Choroid plexus epithelial cell (primary cell): ENCODE data around the gene KIF3C.

ENCODE experiments used
- DNase-seq: peaks from one replicate; pipeline ENCODE4 v3.0.0-alpha.2; 2010; ENCODE audit warnings: low read depth
- H3K4me3 ChIP-seq: 2 replicates; pipeline ENCODE4 v1.5.1; 2011; ENCODE audit warnings: low read depth, mild to moderate bottlenecking, control low read depth, low read length, moderate library complexity
- TF ChIP-seq, protein P1 (sequence below): conservative IDR thresholded peaks from 2 replicates; pipeline ENCODE4 v1.5.1; 2011; ENCODE audit warnings: low read depth, mild to moderate bottlenecking, control low read depth, inconsistent platforms, low read length, moderate library complexity

The KIF3C gene

GRCh38 chr2:25948437-25948836 is 33.9 kb downstream of the KIF3C start:
- no peak for DNase-seq
- H3K4me3 ChIP-seq: no peak overlapping the region
- TF ChIP-seq, protein P1, sequence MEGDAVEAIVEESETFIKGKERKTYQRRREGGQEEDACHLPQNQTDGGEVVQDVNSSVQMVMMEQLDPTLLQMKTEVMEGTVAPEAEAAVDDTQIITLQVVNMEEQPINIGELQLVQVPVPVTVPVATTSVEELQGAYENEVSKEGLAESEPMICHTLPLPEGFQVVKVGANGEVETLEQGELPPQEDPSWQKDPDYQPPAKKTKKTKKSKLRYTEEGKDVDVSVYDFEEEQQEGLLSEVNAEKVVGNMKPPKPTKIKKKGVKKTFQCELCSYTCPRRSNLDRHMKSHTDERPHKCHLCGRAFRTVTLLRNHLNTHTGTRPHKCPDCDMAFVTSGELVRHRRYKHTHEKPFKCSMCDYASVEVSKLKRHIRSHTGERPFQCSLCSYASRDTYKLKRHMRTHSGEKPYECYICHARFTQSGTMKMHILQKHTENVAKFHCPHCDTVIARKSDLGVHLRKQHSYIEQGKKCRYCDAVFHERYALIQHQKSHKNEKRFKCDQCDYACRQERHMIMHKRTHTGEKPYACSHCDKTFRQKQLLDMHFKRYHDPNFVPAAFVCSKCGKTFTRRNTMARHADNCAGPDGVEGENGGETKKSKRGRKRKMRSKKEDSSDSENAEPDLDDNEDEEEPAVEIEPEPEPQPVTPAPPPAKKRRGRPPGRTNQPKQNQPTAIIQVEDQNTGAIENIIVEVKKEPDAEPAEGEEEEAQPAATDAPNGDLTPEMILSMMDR: no peak

GRCh38 chr2:25941042-25941441 is 41.3 kb downstream of the KIF3C start:
- no peak for DNase-seq
- no peak overlapping the region for H3K4me3 ChIP-seq
- TF ChIP-seq, protein P1: no peak

DNA sequence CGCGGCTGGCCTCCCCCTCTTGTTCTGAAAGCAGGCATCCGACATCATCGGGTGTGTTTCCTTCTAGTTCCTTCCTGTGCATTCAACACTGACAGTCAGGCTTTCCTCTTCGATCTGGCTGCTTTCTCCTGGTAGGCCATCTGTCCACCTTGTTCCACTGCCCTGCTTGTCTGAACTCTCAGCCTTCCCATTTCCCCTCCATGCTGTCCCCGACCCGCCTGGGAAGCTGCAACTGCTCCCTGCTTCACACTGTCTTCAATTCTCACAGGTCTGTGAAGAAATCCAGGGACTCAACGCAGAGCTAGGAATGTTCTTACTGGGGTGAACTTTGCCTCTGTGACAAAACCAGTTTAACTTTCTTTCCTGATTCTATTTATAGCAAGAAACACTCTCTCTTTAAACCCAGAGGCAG is 43.0 kb downstream of the KIF3C start:
- H3K4me3 ChIP-seq: no peak overlapping the region
- TF ChIP-seq, protein P1: no peak
- peak; percentile 41 for DNase-seq

GRCh38 chr2:25938345-25938744 is 44.0 kb downstream of the KIF3C start:
- TF ChIP-seq, protein P1: no peak
- no peak overlapping the region for H3K4me3 ChIP-seq
- no peak for DNase-seq

GRCh38 chr2:25936889-25937545 is 45.3 kb downstream of the KIF3C start:
- DNase-seq: peak; percentile 50
- H3K4me3 ChIP-seq: no peak overlapping the region
- TF ChIP-seq, protein P1: no peak

- no peak overlapping the region for H3K4me3 ChIP-seq
- no peak for DNase-seq
- TF ChIP-seq, protein P1: no peak
These were observed 48.7 kb downstream of the KIF3C start for GRCh38 chr2:25933622-25934021.

DNA sequence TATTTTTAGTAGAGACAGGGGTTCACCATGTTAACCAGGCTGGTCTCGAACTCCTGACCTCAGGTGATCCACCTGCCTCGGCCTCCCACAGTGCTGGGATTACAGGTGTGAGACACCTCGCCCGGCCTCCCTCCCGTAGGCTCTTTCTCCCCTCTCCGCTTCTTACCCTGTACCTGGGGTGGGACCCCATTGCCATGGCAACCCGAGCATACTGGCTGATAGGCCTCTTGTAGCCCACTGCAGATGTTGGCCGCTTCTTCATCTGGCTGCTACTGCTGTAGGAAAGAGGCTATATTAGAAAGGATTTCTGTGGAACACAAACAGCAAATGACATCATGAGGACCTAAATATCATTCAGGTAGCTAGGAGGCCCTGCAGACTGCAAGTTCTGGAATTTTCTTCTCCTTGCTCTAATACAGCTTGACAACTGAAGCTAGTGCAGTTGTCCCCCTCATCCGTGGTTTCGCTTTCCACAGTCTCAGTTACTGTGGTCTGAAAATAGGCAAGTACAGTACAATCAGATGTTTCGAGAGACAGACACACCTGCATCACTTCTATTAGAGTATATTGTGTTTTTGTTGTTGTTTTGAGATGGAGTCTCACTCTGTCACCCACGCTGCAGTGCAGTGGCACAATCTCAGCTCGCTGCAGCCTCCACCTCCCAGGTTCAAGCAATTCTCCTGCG is 52.4 kb downstream of the KIF3C start:
- no peak overlapping the region for H3K4me3 ChIP-seq
- TF ChIP-seq, protein P1: no peak
- no peak for DNase-seq
